ENCODE data around the gene C2orf68. TPM values are rescaled to one million over a fixed set of nuclear protein-coding genes. Genes with fewer than 3 reads are reported as not detected.
A peak's percentile ranks its signal among the peaks of the same experiment; 100 is the strongest.

The C2orf68 gene
- total and polyA plus RNA-seq, 2 of the 13 experiments (the other 11 are each of a cell fraction or from before 2014, with no cell fraction given) = 47.1 to 77.4 TPM

DNA sequence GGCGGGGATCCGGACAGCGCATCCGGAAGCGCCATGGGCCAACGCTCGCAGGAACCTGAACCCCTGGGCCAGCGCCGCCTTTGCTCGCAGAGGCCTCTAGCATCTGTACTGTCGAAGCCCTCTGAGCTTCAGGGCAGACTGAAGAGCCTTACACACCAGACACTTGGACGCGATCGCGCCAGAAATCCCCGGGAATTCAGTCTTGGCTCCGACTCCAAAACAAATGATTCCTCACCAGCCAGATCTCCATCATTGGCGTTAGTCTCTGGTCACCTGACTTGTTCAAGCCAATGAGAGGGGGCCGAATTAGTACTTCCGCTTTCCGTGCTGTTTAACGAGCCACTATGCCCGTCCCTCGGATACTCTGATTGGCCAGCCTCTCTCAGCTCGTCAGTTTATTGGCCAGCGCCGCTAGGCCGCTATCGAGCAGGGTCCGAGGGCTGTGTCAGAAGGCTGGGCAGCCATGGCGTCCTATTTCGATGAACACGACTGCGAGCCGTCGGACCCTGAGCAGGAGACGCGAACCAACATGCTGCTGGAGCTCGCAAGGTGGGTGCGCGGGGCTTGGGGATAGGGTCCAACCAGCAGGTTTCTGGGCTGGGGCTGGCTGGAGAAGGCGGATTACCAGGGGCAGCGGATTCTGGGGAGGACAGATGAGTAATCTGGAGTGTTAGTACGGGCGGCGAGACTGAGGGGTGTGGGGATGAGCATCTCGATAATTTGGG is 16.4 kb downstream of the C2orf68 start, which contains the start of gene RNF181 (continued):
- peak; percentile 83; the same call in 1 of the 2 replicates for TF ChIP-seq SRY (CRISPR knock-in tag; IDR thresholded peaks at IDR 0.05)
- TF ChIP-seq TARDBP (CRISPR knock-in tag; IDR thresholded peaks at IDR 0.05) = peak; percentile 78
- TF ChIP-seq ZNF337 (CRISPR knock-in tag; IDR thresholded peaks at IDR 0.05; ENCODE audit: borderline replicate concordance, low read depth) = peak; percentile 78; the same call in 1 of the 2 replicates
- TF ChIP-seq ZNF572 (CRISPR knock-in tag; IDR thresholded peaks at IDR 0.05) = no peak; the same call in 1 of the 2 replicates
- TF ChIP-seq ISL2 (CRISPR knock-in tag; IDR thresholded peaks at IDR 0.05) = peak; percentile 59; the same call in 1 of the 2 replicates
- 0 out of 2 replicates have a peak, but pooled peaks have one; percentile 73 for TF ChIP-seq GLI4 (CRISPR knock-in tag; IDR thresholded peaks at IDR 0.05; ENCODE audit: borderline replicate concordance)
- peak; percentile 16; the same call in 1 of the 2 replicates for TF ChIP-seq ZFP82 (CRISPR knock-in tag; IDR thresholded peaks at IDR 0.05; ENCODE audit: borderline replicate concordance)
- TF ChIP-seq, protein P1, sequence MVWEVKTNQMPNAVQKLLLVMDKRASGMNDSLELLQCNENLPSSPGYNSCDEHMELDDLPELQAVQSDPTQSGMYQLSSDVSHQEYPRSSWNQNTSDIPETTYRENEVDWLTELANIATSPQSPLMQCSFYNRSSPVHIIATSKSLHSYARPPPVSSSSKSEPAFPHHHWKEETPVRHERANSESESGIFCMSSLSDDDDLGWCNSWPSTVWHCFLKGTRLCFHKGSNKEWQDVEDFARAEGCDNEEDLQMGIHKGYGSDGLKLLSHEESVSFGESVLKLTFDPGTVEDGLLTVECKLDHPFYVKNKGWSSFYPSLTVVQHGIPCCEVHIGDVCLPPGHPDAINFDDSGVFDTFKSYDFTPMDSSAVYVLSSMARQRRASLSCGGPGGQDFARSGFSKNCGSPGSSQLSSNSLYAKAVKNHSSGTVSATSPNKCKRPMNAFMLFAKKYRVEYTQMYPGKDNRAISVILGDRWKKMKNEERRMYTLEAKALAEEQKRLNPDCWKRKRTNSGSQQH (CRISPR knock-in tag; IDR thresholded peaks at IDR 0.05; ENCODE audit: low read depth) = no peak; the same call in none of the 2 replicates
- TF ChIP-seq MYC (CRISPR knock-in tag; IDR thresholded peaks at IDR 0.05; ENCODE audit: borderline replicate concordance) = peak; percentile 75; the same call in 1 of the 2 replicates
- peak; percentile 44; the same call in 1 of the 2 replicates for TF ChIP-seq ZNF263 (CRISPR knock-in tag; IDR thresholded peaks at IDR 0.05)
- TF ChIP-seq, protein P2, sequence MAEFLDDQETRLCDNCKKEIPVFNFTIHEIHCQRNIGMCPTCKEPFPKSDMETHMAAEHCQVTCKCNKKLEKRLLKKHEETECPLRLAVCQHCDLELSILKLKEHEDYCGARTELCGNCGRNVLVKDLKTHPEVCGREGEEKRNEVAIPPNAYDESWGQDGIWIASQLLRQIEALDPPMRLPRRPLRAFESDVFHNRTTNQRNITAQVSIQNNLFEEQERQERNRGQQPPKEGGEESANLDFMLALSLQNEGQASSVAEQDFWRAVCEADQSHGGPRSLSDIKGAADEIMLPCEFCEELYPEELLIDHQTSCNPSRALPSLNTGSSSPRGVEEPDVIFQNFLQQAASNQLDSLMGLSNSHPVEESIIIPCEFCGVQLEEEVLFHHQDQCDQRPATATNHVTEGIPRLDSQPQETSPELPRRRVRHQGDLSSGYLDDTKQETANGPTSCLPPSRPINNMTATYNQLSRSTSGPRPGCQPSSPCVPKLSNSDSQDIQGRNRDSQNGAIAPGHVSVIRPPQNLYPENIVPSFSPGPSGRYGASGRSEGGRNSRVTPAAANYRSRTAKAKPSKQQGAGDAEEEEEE (CRISPR knock-in tag; IDR thresholded peaks at IDR 0.05; ENCODE audit: borderline replicate concordance) = no peak
- peak; percentile 89 for TF ChIP-seq REPIN1 (CRISPR knock-in tag; IDR thresholded peaks at IDR 0.05; ENCODE audit: borderline replicate concordance, low read depth)
- no peak; the same call in 1 of the 2 replicates for TF ChIP-seq ZNF34 (CRISPR knock-in tag; IDR thresholded peaks at IDR 0.05; ENCODE audit: borderline replicate concordance)
- TF ChIP-seq, protein P3, sequence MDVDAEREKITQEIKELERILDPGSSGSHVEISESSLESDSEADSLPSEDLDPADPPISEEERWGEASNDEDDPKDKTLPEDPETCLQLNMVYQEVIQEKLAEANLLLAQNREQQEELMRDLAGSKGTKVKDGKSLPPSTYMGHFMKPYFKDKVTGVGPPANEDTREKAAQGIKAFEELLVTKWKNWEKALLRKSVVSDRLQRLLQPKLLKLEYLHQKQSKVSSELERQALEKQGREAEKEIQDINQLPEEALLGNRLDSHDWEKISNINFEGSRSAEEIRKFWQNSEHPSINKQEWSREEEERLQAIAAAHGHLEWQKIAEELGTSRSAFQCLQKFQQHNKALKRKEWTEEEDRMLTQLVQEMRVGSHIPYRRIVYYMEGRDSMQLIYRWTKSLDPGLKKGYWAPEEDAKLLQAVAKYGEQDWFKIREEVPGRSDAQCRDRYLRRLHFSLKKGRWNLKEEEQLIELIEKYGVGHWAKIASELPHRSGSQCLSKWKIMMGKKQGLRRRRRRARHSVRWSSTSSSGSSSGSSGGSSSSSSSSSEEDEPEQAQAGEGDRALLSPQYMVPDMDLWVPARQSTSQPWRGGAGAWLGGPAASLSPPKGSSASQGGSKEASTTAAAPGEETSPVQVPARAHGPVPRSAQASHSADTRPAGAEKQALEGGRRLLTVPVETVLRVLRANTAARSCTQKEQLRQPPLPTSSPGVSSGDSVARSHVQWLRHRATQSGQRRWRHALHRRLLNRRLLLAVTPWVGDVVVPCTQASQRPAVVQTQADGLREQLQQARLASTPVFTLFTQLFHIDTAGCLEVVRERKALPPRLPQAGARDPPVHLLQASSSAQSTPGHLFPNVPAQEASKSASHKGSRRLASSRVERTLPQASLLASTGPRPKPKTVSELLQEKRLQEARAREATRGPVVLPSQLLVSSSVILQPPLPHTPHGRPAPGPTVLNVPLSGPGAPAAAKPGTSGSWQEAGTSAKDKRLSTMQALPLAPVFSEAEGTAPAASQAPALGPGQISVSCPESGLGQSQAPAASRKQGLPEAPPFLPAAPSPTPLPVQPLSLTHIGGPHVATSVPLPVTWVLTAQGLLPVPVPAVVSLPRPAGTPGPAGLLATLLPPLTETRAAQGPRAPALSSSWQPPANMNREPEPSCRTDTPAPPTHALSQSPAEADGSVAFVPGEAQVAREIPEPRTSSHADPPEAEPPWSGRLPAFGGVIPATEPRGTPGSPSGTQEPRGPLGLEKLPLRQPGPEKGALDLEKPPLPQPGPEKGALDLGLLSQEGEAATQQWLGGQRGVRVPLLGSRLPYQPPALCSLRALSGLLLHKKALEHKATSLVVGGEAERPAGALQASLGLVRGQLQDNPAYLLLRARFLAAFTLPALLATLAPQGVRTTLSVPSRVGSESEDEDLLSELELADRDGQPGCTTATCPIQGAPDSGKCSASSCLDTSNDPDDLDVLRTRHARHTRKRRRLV (CRISPR knock-in tag; IDR thresholded peaks at IDR 0.05) = no peak; the same call in 1 of the 2 replicates
- peak; percentile 84 for TF ChIP-seq ZNF441 (CRISPR knock-in tag; IDR thresholded peaks at IDR 0.05; ENCODE audit: borderline replicate concordance)
- peak; percentile 18; the same call in 1 of the 2 replicates for TF ChIP-seq KLF11 (CRISPR knock-in tag; IDR thresholded peaks at IDR 0.05)
- peak; percentile 79; the same call in 1 of the 2 replicates for TF ChIP-seq NCOA1 (CRISPR knock-in tag; IDR thresholded peaks at IDR 0.05)
- no peak for TF ChIP-seq ZNF17 (CRISPR knock-in tag; IDR thresholded peaks at IDR 0.05)
- peak; percentile 98 for TF ChIP-seq ELF4 (CRISPR knock-in tag; IDR thresholded peaks at IDR 0.05; ENCODE audit: borderline replicate concordance)
- TF ChIP-seq ZNF225 (CRISPR knock-in tag; IDR thresholded peaks at IDR 0.05) = peak; percentile 87; the same call in 1 of the 2 replicates
- no peak for TF ChIP-seq ZNF775 (CRISPR knock-in tag; IDR thresholded peaks at IDR 0.05; ENCODE audit: borderline replicate concordance)
- TF ChIP-seq MIXL1 (CRISPR knock-in tag; IDR thresholded peaks at IDR 0.05) = 0 out of 2 replicates have a peak, but pooled peaks have one; percentile 27
